Thyroid gland (tissue), 4 donors: ENCODE results near the gene MEX3A. TPM values are rescaled to one million over a fixed set of nuclear protein-coding genes. Genes with fewer than 3 reads are reported as not detected.
"Not testable (repeated sequence)": the region's sequence is repeated elsewhere in the genome, so short reads cannot be mapped to it uniquely, and the experiment has no call there.

Source experiments
- DNase-seq, 2 donors: peaks; one replicate each; pipeline ENCODE4 v3.0.0-alpha.2; 2019
- H3K27ac ChIP-seq, 3 donors: fragments of 200-600 bp; sonication (generic); 1 replicate in 2 of 3; 2 replicates in 1 of 3; pipeline ENCODE4 v1.5.1; 2016 to 2019; ENCODE audit warnings: mild to moderate bottlenecking in 1 of 3, moderate library complexity in 1 of 3
- H3K27me3 ChIP-seq: fragments of 200-600 bp; sonication (generic); one replicate; pipeline ENCODE4 v1.5.1; 2019
- H3K36me3 ChIP-seq, 2 donors: fragments of 200-600 bp; sonication (generic); one replicate each; pipeline ENCODE4 v1.5.1; 2016 to 2019
- H3K4me1 ChIP-seq, 2 donors: fragments of 200-600 bp; sonication (generic); one replicate each; pipeline ENCODE4 v1.5.1; 2017 to 2019
- H3K4me3 ChIP-seq, 3 donors: fragments of 200-600 bp; sonication (generic); replicated peaks in 1 of 3; 1 replicate in 2 of 3; 2 replicates in 1 of 3; pipeline ENCODE4 v1.5.1; 2016; ENCODE audit warnings: mild to moderate bottlenecking in 1 of 3
- H3K9me3 ChIP-seq: fragments of 200-600 bp; sonication (generic); one replicate; pipeline ENCODE4 v1.5.1; 2017
- POLR2A ChIP-seq, 2 donors: fragments of 450-650 bp; IDR thresholded peaks; one replicate each; pipeline ENCODE4 v1.6.1; 2017; ENCODE audit warnings: antibody characterized with exemption in 2 of 2, mild to moderate bottlenecking in 2 of 2, moderate library complexity in 1 of 2
- WGBS, 2 donors: methylation state at CpG; one replicate each; pipeline ENCODE4 v1.1.5; 2017; 5-methylcytosine and 5-hydroxymethylcytosine counted together
- intact Hi-C: fragments of 100-400 bp; cut with DNase I; formaldehyde crosslinking; loops from one replicate; pipeline ENCODE4 v1.15.1; 2023
- total RNA-seq, 4 donors: library from RNA; depleted of rRNA; stranded (reverse); fragments of >200 nt; gene quantifications; one replicate each; pipeline ENCODE4 v1.2.3, GENCODE V29; 2016
- TF ChIP-seq, protein P1 (sequence below), 6 experiments: fragments of 200-600 bp in 3 of 6; fragments of 450-650 bp in 3 of 6; sonication (generic) in 3 of 6; IDR thresholded peaks; one replicate each; pipeline ENCODE4 v1.5.1; 2016 to 2019; ENCODE audit warnings: antibody characterized with exemption in 6 of 6, mild to moderate bottlenecking in 2 of 6, inconsistent platforms in 1 of 6, moderate library complexity in 1 of 6

The MEX3A gene
- total RNA-seq, 4 donors from 2014 or later: 0.17 to 1.8 (median 0.33) TPM

DNA sequence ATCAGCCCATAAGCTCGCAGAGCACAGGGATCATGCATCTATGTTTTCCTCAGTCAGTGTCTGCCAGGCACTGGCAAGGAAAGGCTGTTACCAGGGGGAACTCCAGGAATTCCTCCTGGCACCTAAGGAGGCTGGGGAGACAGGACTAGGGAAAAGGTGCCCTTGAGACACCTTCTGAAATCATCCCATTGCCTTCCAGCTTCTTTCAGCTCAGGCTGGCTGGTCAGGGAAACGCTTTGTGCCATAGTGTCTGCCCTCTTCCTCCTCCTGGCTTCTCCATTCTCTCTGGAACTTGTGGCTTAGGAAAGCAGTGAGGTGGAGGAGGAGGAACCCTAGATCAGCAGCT is 46.0 kb upstream of the MEX3A start:
- no peaks in the 10 kb centered on the region for H3K27me3 ChIP-seq
- DNase-seq: no peak
- no peak overlapping the region for H3K4me3 ChIP-seq
- H3K4me1 ChIP-seq: peaks cover 65 to 75% of the 10 kb centered on the region in 2 donors
- peaks cover 28 to 29% of the 10 kb centered on the region in 2 donors for H3K36me3 ChIP-seq
- TF ChIP-seq POLR2A (IDR thresholded peaks at IDR 0.05): no peak
- TF ChIP-seq, protein P1, sequence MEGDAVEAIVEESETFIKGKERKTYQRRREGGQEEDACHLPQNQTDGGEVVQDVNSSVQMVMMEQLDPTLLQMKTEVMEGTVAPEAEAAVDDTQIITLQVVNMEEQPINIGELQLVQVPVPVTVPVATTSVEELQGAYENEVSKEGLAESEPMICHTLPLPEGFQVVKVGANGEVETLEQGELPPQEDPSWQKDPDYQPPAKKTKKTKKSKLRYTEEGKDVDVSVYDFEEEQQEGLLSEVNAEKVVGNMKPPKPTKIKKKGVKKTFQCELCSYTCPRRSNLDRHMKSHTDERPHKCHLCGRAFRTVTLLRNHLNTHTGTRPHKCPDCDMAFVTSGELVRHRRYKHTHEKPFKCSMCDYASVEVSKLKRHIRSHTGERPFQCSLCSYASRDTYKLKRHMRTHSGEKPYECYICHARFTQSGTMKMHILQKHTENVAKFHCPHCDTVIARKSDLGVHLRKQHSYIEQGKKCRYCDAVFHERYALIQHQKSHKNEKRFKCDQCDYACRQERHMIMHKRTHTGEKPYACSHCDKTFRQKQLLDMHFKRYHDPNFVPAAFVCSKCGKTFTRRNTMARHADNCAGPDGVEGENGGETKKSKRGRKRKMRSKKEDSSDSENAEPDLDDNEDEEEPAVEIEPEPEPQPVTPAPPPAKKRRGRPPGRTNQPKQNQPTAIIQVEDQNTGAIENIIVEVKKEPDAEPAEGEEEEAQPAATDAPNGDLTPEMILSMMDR (IDR thresholded peaks at IDR 0.05): no peak
- H3K27ac ChIP-seq: peak overlapping the region; percentile 89 to 98 (median 89)
- intact Hi-C loops: no loop called here
- H3K9me3 ChIP-seq: no peaks in the 10 kb centered on the region
- WGBS, 2 donors: 41 to 53% methylated on average over 2 of the region's 2 CpGs

DNA sequence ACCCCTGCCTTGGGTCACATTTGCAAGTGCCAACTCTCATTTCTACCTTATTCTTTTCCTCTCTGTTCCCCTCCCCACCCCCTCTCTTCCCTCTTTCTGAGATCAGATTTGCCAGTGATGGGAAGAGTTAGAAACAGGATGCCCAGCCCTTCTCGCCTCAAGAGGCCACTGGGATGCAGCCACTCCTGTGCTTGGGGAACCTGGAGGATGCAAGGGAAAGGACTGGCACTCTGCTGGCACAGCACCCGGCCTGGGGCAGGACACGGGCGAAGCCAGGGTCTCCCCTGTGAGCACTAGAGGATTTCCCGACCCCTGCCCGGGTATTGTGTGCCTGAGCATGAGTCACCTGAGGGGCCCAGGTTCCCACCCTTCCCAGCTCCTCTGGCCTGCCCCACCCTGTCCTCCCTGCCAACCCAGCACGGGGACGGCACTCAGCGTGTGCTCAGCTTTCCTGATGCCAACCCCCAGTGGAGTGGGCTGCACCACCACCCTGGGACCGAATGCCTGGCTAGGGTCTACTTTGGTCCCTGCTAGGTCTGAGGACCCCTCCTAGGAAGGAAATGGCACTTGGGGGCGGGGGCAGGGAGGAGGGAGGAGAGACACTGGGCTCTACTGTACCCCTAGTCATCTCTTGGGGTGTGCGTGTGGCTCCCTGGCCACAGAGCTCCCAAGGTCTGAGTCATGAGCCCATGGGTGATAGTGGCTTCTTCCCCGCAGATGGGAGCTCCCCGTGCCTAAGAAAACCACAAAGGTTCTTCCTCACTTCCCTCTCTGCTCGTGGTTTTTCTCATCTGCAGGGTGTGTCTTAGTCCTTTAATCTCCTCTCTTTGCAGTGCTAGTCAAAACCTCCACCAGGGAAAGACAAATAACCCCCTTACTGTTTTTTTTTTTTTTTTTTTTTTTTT is 44.6 kb upstream of the MEX3A start:
- intact Hi-C loops: no loop called here
- WGBS, 2 donors: 45 to 52% methylated on average over 10 to 15 of the region's 15 CpGs
- no peak for DNase-seq

DNA sequence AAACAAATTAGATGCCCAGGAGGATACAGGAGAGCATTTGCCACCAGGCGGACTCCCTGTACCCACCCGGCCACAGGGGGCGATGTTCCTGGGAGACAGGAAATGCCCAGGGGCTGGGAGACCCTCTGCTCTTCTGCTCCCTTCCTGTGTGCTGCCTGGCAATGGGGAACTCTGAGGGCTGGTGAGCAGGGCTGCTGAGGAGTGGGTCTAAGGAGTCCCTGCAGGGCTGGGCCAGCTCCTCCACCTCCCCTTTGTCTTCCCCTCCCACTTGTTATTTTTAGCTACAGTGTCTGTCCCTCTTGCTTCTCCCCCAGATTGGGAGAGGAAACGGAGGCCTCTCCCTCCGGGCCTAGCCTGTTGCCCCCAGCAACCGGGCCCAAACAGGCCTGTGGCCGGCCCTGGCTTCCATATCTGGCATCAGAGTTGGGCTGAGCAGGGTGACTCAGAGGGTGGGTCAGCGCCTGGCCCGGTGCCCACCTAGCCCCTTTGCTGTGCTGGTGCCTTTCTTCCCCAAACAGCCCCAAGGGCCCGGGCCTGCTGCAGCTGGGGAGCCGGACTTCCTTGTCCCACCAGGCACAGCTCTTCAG is 43.9 kb upstream of the MEX3A start:
- 24 to 33% methylated on average over 11 of the region's 11 CpGs for whole genome bisulfite sequencing, 2 donors
- intact Hi-C loops: no loop called here
- H3K27ac ChIP-seq: peak overlapping the region; percentile 95 to 98 (median 98)
- DNase-seq: peak; percentile 70 to 75
- peaks cover 86 to 96% of the 10 kb centered on the region in 2 donors for H3K4me1 ChIP-seq
- H3K9me3 ChIP-seq: no peaks in the 10 kb centered on the region
- TF ChIP-seq, protein P1 (IDR thresholded peaks at IDR 0.05): peak in 1 of 6 experiments; percentile 21
- no peak for TF ChIP-seq POLR2A (IDR thresholded peaks at IDR 0.05)
- peaks cover 8% of the 10 kb centered on the region in 2 donors for H3K36me3 ChIP-seq
- H3K27me3 ChIP-seq: no peaks in the 10 kb centered on the region
- no peak overlapping the region for H3K4me3 ChIP-seq

More for the DNA sequence above, 44.6 kb upstream of the MEX3A start:
- no peaks in the 10 kb centered on the region for H3K27me3 ChIP-seq
- peaks cover 15% of the 10 kb centered on the region in 2 donors for H3K36me3 ChIP-seq
- peak overlapping the region; percentile 95 to 98 (median 98) for H3K27ac ChIP-seq
- TF ChIP-seq, protein P1 (IDR thresholded peaks at IDR 0.05): no peak
- no peak for TF ChIP-seq POLR2A (IDR thresholded peaks at IDR 0.05)
- H3K4me1 ChIP-seq: peaks cover 79 to 89% of the 10 kb centered on the region in 2 donors
- no peak overlapping the region for H3K4me3 ChIP-seq
- no peaks in the 10 kb centered on the region for H3K9me3 ChIP-seq

DNA sequence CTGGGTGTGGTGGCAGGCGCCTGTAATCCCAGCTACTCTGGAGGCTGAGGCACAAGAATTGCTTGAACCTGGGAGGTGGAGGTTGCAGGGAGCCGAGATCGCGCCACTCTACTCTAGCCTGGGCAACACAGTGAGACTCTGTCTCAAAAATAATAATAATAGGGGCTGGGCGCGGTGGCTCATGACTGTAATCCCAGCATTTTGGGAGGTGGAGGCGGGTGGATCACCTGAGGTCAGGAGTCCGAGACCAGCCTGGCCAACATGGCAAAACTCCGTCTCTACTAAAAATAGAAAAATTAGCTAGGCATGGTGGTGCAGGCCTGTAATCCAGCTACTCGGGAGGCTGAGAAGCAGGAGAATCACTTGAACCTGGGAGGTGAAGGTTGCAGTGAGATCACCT is 43.3 kb upstream of the MEX3A start:
- H3K27me3 ChIP-seq, H3K9me3 ChIP-seq, DNase-seq, intact Hi-C loops, H3K4me3 ChIP-seq, H3K36me3 ChIP-seq: not testable (repeated sequence)
- peaks cover 92 to 100% of the 10 kb centered on the region in 2 donors for H3K4me1 ChIP-seq
- 84 to 86% methylated on average over 10 of the region's 10 CpGs for WGBS, 2 donors
- H3K27ac ChIP-seq: peak overlapping the region; percentile 95 to 98 (median 98)

DNA sequence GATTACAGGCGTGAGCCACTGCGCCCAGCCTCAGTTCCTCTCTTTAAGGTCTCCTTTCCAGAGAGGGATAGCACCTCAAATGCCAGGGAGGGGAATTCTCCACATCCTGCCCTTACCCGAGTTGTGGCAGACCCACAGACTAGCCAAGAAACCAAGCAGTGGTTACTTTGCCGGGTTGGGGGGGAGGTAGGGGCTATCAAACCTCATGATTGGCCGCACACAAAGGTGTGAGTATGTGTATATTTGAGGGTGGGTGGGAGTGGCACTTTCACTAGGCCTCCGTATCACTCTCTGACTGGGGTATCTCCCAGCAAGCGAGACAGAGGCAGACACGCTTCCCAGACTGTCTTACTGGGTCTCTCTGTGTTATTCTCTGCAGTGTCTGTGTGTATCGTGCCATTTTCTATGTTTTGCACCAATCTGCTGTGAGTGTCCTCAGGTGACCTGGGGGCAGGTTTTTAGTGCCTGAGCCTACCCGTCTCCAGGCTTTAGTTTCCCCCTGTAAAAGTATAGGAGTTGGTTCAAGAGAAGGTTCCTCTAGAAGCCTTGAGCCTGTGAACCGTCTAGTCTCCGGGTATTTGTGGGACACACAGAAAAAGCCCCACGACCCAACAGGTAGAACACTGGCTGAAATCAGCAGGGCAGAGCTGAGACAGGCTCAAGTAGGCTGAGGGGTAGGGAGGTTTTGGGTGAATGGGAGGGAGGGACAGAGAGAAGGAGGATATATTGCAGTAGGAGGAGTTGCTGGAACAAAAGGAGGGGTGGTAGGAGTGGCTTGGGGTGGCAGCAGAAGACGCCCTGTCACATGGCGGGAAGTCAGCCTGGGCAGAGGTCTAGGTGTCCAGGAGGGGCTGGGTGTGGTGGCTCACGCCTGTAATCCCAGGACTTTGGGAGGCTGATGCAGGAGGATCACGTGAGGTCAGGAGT is 42.6 kb upstream of the MEX3A start:
- intact Hi-C loops: no loop called here
- WGBS, 2 donors: 75 to 78% methylated on average over 15 to 17 of the region's 17 CpGs
- no peak for DNase-seq
- Histone ChIP-seq H3K36me3 (no peaks in the 10 kb centered on the region), H3K4me3 (no peak overlapping the region), H3K9me3 (no peaks in the 10 kb centered on the region), H3K4me1 (peaks cover 95 to 100% of the 10 kb centered on the region in 2 donors), H3K27ac (peak overlapping the region; percentile 95 to 98 (median 98)), H3K27me3 (no peaks in the 10 kb centered on the region)
- TF ChIP-seq, protein P1 (IDR thresholded peaks at IDR 0.05): no peak
- TF ChIP-seq POLR2A (IDR thresholded peaks at IDR 0.05): peak in 1 of 2 donors; percentile 13
